ENCODE measurements around the gene CCNY.

CCNY gene

GRCh38 chr10:35545878-35546590 is 209.7 kb downstream of the CCNY start:
- H3K18ac ChIP-seq (ENCODE audit: low read depth in 1 of 2, low read length in 2 of 2) = no peak overlapping the region
- no peak overlapping the region for H3K4ac ChIP-seq (ENCODE audit: low read depth in 1 of 2, low read length in 2 of 2)
- no peak overlapping the region for H2BK15ac ChIP-seq (ENCODE audit: low read depth, poor library complexity, severe bottlenecking)
- no peak overlapping the region for H4K8ac ChIP-seq (ENCODE audit: low read length)
- H2BK12ac ChIP-seq (ENCODE audit: low read length in 2 of 2) = no peak overlapping the region
- no peak overlapping the region for H2AFZ ChIP-seq (ENCODE audit: low read depth, low read length)
- H3K27ac ChIP-seq (ENCODE audit: low read length, poor library complexity, severe bottlenecking) = peak overlapping the region; percentile 94
- no peaks in the 10 kb centered on the region for H3K27me3 ChIP-seq (ENCODE audit: control insufficient read depth in 1 of 2, insufficient read depth in 1 of 2, low read length in 2 of 2)
- no peak overlapping the region for H3K4me3 ChIP-seq (ENCODE audit: insufficient read depth in 1 of 2, low read depth in 1 of 2, low read length in 2 of 2)
- H4K91ac ChIP-seq (ENCODE audit: low read length) = no peak overlapping the region
- DNase-seq = no peak
- peaks cover 26% of the 10 kb centered on the region for H3K4me1 ChIP-seq (ENCODE audit: control insufficient read depth, insufficient read depth, low read depth, low read length)
- no peak overlapping the region for H3K4me2 ChIP-seq (ENCODE audit: low read length, poor library complexity, severe bottlenecking)
- 97% methylated on average over 3 of the region's 6 CpGs for whole genome bisulfite sequencing
- peaks cover 17 to 49% of the 10 kb centered on the region in 2 experiments for H3K36me3 ChIP-seq (ENCODE audit: control insufficient read depth in 1 of 2, insufficient read depth in 2 of 2, low read depth in 1 of 2, low read length in 2 of 2)
- no peak overlapping the region for H3K9ac ChIP-seq (ENCODE audit: low read length)
- no peak overlapping the region for H2AK5ac ChIP-seq (ENCODE audit: low read length, severe bottlenecking)
- H3K9me3 ChIP-seq (ENCODE audit: control insufficient read depth, low read length) = no peaks in the 10 kb centered on the region
- H2BK5ac ChIP-seq (ENCODE audit: low read depth, low read length, poor library complexity, severe bottlenecking) = no peak overlapping the region
- no peak overlapping the region for H3K14ac ChIP-seq (ENCODE audit: low read length in 2 of 2)
- H2BK120ac ChIP-seq (ENCODE audit: low read depth, low read length) = no peak overlapping the region
- H3K23ac ChIP-seq (ENCODE audit: low read length in 2 of 2) = no peak overlapping the region
- H3K79me1 ChIP-seq (replicated peaks; ENCODE audit: low read length, poor library complexity, severe bottlenecking) = peaks cover 23% of the 10 kb centered on the region

GRCh38 chr10:35546824-35547225 is 210.5 kb downstream of the CCNY start:
- Histone ChIP-seq H3K18ac (ENCODE audit: low read depth in 1 of 2, low read length in 2 of 2) (no peak overlapping the region), H3K4me2 (ENCODE audit: low read length, poor library complexity, severe bottlenecking) (no peak overlapping the region), H3K14ac (ENCODE audit: low read length in 2 of 2) (no peak overlapping the region), H2BK15ac (ENCODE audit: low read depth, poor library complexity, severe bottlenecking) (no peak overlapping the region), H3K79me1 (replicated peaks; ENCODE audit: low read length, poor library complexity, severe bottlenecking) (peaks cover 18% of the 10 kb centered on the region), H3K36me3 (ENCODE audit: control insufficient read depth in 1 of 2, insufficient read depth in 2 of 2, low read depth in 1 of 2, low read length in 2 of 2) (peaks cover 17 to 49% of the 10 kb centered on the region in 2 experiments), H2AFZ (ENCODE audit: low read depth, low read length) (no peak overlapping the region), H3K9ac (ENCODE audit: low read length) (no peak overlapping the region), H2BK5ac (ENCODE audit: low read depth, low read length, poor library complexity, severe bottlenecking) (no peak overlapping the region), H3K27ac (ENCODE audit: low read length, poor library complexity, severe bottlenecking) (peak overlapping the region; percentile 94), H3K23ac (ENCODE audit: low read length in 2 of 2) (no peak overlapping the region), H2AK5ac (ENCODE audit: low read length, severe bottlenecking) (no peak overlapping the region), H3K9me3 (ENCODE audit: control insufficient read depth, low read length) (no peaks in the 10 kb centered on the region), H3K4me3 (ENCODE audit: insufficient read depth in 1 of 2, low read depth in 1 of 2, low read length in 2 of 2) (no peak overlapping the region), H3K27me3 (ENCODE audit: control insufficient read depth in 1 of 2, insufficient read depth in 1 of 2, low read length in 2 of 2) (no peaks in the 10 kb centered on the region), H4K91ac (ENCODE audit: low read length) (no peak overlapping the region), H4K8ac (ENCODE audit: low read length) (no peak overlapping the region), H2BK120ac (ENCODE audit: low read depth, low read length) (no peak overlapping the region), H3K4ac (ENCODE audit: low read depth in 1 of 2, low read length in 2 of 2) (no peak overlapping the region), H2BK12ac (ENCODE audit: low read length in 2 of 2) (no peak overlapping the region), H3K4me1 (ENCODE audit: control insufficient read depth, insufficient read depth, low read depth, low read length) (peaks cover 26% of the 10 kb centered on the region)
- WGBS = 96% methylated on average over 2 of the region's 4 CpGs
- peak; percentile 18 for DNase-seq

- 91% methylated on average over 7 of the region's 7 CpGs for WGBS
- Histone ChIP-seq H3K4me2 (ENCODE audit: low read length, poor library complexity, severe bottlenecking) (no peak overlapping the region), H3K23ac (ENCODE audit: low read length in 2 of 2) (no peak overlapping the region), H3K18ac (ENCODE audit: low read depth in 1 of 2, low read length in 2 of 2) (no peak overlapping the region), H2BK15ac (ENCODE audit: low read depth, poor library complexity, severe bottlenecking) (no peak overlapping the region), H3K4me1 (ENCODE audit: control insufficient read depth, insufficient read depth, low read depth, low read length) (peaks cover 19% of the 10 kb centered on the region), H3K9ac (ENCODE audit: low read length) (no peak overlapping the region), H3K27me3 (ENCODE audit: control insufficient read depth in 1 of 2, insufficient read depth in 1 of 2, low read length in 2 of 2) (no peaks in the 10 kb centered on the region), H3K79me1 (replicated peaks; ENCODE audit: low read length, poor library complexity, severe bottlenecking) (peaks cover 27% of the 10 kb centered on the region), H3K9me3 (ENCODE audit: control insufficient read depth, low read length) (no peaks in the 10 kb centered on the region), H3K4ac (ENCODE audit: low read depth in 1 of 2, low read length in 2 of 2) (no peak overlapping the region), H2AK5ac (ENCODE audit: low read length, severe bottlenecking) (no peak overlapping the region), H3K4me3 (ENCODE audit: insufficient read depth in 1 of 2, low read depth in 1 of 2, low read length in 2 of 2) (no peak overlapping the region), H2BK12ac (ENCODE audit: low read length in 2 of 2) (no peak overlapping the region), H4K91ac (ENCODE audit: low read length) (no peak overlapping the region), H3K36me3 (ENCODE audit: control insufficient read depth in 1 of 2, insufficient read depth in 2 of 2, low read depth in 1 of 2, low read length in 2 of 2) (peaks cover 20 to 60% of the 10 kb centered on the region in 2 experiments), H3K27ac (ENCODE audit: low read length, poor library complexity, severe bottlenecking) (no peak overlapping the region), H2BK120ac (ENCODE audit: low read depth, low read length) (no peak overlapping the region), H4K8ac (ENCODE audit: low read length) (no peak overlapping the region), H3K14ac (ENCODE audit: low read length in 2 of 2) (no peak overlapping the region), H2BK5ac (ENCODE audit: low read depth, low read length, poor library complexity, severe bottlenecking) (no peak overlapping the region), H2AFZ (ENCODE audit: low read depth, low read length) (no peak overlapping the region)
- DNase-seq = no peak
Observed at GRCh38 chr10:35552650-35553342, 216.5 kb downstream of the CCNY start.

GRCh38 chr10:35554036-35554435 is 217.7 kb downstream of the CCNY start:
- no peak overlapping the region for H2BK15ac ChIP-seq (ENCODE audit: low read depth, poor library complexity, severe bottlenecking)
- no peak for DNase-seq
- no peak overlapping the region for H3K4me2 ChIP-seq (ENCODE audit: low read length, poor library complexity, severe bottlenecking)
- 75% methylated on average over 2 of the region's 2 CpGs for WGBS
- H4K8ac ChIP-seq (ENCODE audit: low read length) = peak overlapping the region; percentile 66
- no peaks in the 10 kb centered on the region for H3K9me3 ChIP-seq (ENCODE audit: control insufficient read depth, low read length)
- no peak overlapping the region for H3K4me3 ChIP-seq (ENCODE audit: insufficient read depth in 1 of 2, low read depth in 1 of 2, low read length in 2 of 2)
- H2BK12ac ChIP-seq (ENCODE audit: low read length in 2 of 2) = no peak overlapping the region
- H2BK120ac ChIP-seq (ENCODE audit: low read depth, low read length) = no peak overlapping the region
- no peak overlapping the region for H2BK5ac ChIP-seq (ENCODE audit: low read depth, low read length, poor library complexity, severe bottlenecking)
- no peak overlapping the region for H2AK5ac ChIP-seq (ENCODE audit: low read length, severe bottlenecking)
- H3K27ac ChIP-seq (ENCODE audit: low read length, poor library complexity, severe bottlenecking) = no peak overlapping the region
- no peak overlapping the region for H2AFZ ChIP-seq (ENCODE audit: low read depth, low read length)
- no peak overlapping the region for H3K18ac ChIP-seq (ENCODE audit: low read depth in 1 of 2, low read length in 2 of 2)
- H3K36me3 ChIP-seq (ENCODE audit: control insufficient read depth in 1 of 2, insufficient read depth in 2 of 2, low read depth in 1 of 2, low read length in 2 of 2) = peaks cover 20 to 66% of the 10 kb centered on the region in 2 experiments
- no peak overlapping the region for H3K23ac ChIP-seq (ENCODE audit: low read length in 2 of 2)
- no peak overlapping the region for H3K14ac ChIP-seq (ENCODE audit: low read length in 2 of 2)
- peaks cover 13% of the 10 kb centered on the region for H3K4me1 ChIP-seq (ENCODE audit: control insufficient read depth, insufficient read depth, low read depth, low read length)
- no peak overlapping the region for H3K9ac ChIP-seq (ENCODE audit: low read length)
- H4K91ac ChIP-seq (ENCODE audit: low read length) = no peak overlapping the region
- H3K79me1 ChIP-seq (replicated peaks; ENCODE audit: low read length, poor library complexity, severe bottlenecking) = peaks cover 31% of the 10 kb centered on the region
- H3K4ac ChIP-seq (ENCODE audit: low read depth in 1 of 2, low read length in 2 of 2) = no peak overlapping the region
- no peaks in the 10 kb centered on the region for H3K27me3 ChIP-seq (ENCODE audit: control insufficient read depth in 1 of 2, insufficient read depth in 1 of 2, low read length in 2 of 2)
